ENCODE data around the gene C17orf113. TPM values are rescaled to one million over a fixed set of nuclear protein-coding genes. Genes with fewer than 3 reads are reported as not detected.

The C17orf113 gene
- total and polyA plus RNA-seq, 2 of the 13 experiments (the other 11 are each of a cell fraction or from before 2014, with no cell fraction given), result 0.87 to 1.1 TPM

DNA sequence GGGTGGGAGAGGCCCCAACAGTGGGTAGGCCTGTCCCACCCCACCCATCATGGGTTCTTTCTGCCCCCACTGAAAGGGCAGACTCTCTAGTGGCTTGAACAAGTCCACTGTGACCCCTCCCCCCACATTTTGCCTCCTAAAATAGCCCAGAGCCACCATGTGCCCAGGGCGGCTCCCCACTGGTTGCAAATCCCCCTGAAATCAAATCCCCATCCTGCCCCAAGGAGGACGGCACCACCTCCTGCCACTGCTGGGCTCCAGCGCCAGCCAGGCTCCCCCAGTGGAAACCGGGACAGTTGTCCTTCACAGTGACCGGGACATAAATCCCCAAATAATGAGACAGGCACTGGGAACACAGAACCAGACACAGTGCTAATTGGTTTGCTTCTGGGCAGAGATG, 27.4 kb upstream of the C17orf113 start:
- in situ Hi-C loops (cut with HindIII; ENCODE audit: extremely low pct_ligation_motif_present, low pct_unique_long_range_greater_than_20kb), result no loop called here

More for the DNA sequence above, 27.4 kb upstream of the C17orf113 start:
- Histone ChIP-seq H3K4me1 (ENCODE audit: insufficient read depth, low read length) (peaks cover 79% of the 10 kb centered on the region), H3K4me3 (replicated peaks in 1 of 3; ENCODE audit: insufficient read depth in 1 of 3, low read depth in 2 of 3, low read length in 3 of 3) (no peak overlapping the region), H3K36me3 (replicated peaks in 1 of 2; ENCODE audit: control insufficient read depth in 1 of 2, insufficient read depth in 2 of 2, low read length in 2 of 2) (no peaks in the 10 kb centered on the region), H3K9ac (ENCODE audit: insufficient read depth, low read depth, low read length) (no peak overlapping the region), H3K79me2 (ENCODE audit: insufficient read depth, low read length) (no peaks in the 10 kb centered on the region), H2AFZ (ENCODE audit: low read length) (no peak overlapping the region), H3K27ac (ENCODE audit: extremely low read length, insufficient read depth, low read length) (no peak overlapping the region), H3K9me3 (ENCODE audit: low read length) (no peaks in the 10 kb centered on the region), H3K4me2 (ENCODE audit: low read depth, low read length) (no peak overlapping the region), H4K20me1 (ENCODE audit: insufficient read depth, low read length) (no peaks in the 10 kb centered on the region), H3K27me3 (ENCODE audit: control insufficient read depth in 1 of 2, insufficient read depth in 2 of 2, low read length in 2 of 2) (peaks cover 0 to 9% of the 10 kb centered on the region in 2 experiments; a peak in 2 of 5 replicates)
- intact Hi-C loops (cut with micrococcal nuclease; ENCODE audit: unreplicated experiment), result no loop called here
- DNase-seq (ENCODE audit: low spot score) (no peak), ATAC-seq (no peak), FAIRE-seq (no peak)
- 57% methylated on average over 5 of the region's 5 CpGs for WGBS (ENCODE audit: low lambda C conversion rate)
- POLR2A ChIA-PET, result no interaction called here
- no TSS peak for BruUV-seq (replicated peaks)
- TF ChIP-seq, protein P1, sequence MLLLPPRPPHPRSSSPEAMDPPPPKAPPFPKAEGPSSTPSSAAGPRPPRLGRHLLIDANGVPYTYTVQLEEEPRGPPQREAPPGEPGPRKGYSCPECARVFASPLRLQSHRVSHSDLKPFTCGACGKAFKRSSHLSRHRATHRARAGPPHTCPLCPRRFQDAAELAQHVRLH (CRISPR knock-in tag; IDR thresholded peaks at IDR 0.05; ENCODE audit: borderline replicate concordance, low read depth), result no peak
- TF ChIP-seq ELF3 (CRISPR knock-in tag; IDR thresholded peaks at IDR 0.05), result no peak
- TF ChIP-seq, protein P2, sequence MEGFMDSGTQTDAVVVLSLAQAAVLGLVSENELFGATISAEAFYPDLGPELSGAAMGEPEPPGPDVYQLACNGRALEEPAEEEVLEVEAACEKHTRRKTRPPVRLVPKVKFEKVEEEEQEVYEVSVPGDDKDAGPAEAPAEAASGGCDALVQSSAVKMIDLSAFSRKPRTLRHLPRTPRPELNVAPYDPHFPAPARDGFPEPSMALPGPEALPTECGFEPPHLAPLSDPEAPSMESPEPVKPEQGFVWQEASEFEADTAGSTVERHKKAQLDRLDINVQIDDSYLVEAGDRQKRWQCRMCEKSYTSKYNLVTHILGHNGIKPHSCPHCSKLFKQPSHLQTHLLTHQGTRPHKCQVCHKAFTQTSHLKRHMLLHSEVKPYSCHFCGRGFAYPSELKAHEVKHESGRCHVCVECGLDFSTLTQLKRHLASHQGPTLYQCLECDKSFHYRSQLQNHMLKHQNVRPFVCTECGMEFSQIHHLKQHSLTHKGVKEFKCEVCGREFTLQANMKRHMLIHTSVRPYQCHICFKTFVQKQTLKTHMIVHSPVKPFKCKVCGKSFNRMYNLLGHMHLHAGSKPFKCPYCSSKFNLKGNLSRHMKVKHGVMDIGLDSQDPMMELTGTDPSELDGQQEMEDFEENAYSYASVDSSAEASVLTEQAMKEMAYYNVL (CRISPR knock-in tag; IDR thresholded peaks at IDR 0.05; ENCODE audit: borderline replicate concordance), result no peak
- TF ChIP-seq JDP2 (CRISPR knock-in tag; IDR thresholded peaks at IDR 0.05; ENCODE audit: borderline replicate concordance), result no peak
- TF ChIP-seq, protein P3, sequence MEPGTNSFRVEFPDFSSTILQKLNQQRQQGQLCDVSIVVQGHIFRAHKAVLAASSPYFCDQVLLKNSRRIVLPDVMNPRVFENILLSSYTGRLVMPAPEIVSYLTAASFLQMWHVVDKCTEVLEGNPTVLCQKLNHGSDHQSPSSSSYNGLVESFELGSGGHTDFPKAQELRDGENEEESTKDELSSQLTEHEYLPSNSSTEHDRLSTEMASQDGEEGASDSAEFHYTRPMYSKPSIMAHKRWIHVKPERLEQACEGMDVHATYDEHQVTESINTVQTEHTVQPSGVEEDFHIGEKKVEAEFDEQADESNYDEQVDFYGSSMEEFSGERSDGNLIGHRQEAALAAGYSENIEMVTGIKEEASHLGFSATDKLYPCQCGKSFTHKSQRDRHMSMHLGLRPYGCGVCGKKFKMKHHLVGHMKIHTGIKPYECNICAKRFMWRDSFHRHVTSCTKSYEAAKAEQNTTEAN (CRISPR knock-in tag; conservative IDR thresholded peaks at IDR 0.05), result no peak
- TF ChIP-seq PHF20 (CRISPR knock-in tag; IDR thresholded peaks at IDR 0.05), result no peak
- no peak for TF ChIP-seq ZMYM2 (CRISPR knock-in tag; IDR thresholded peaks at IDR 0.05)
- no peak for TF ChIP-seq ZNF598 (CRISPR knock-in tag; IDR thresholded peaks at IDR 0.05; ENCODE audit: borderline replicate concordance)
- TF ChIP-seq ZNF136 (CRISPR knock-in tag; IDR thresholded peaks at IDR 0.05; ENCODE audit: low read depth), result no peak
- CTCF ChIA-PET (ENCODE audit: low intra/inter-chr PET ratio, low total read pairs), result no interaction called here

Measured in HepG2 (cell line).